GM04504 (cell line): ENCODE measurements around the gene GTF2H2C.
"Not testable (repeated sequence)": the region's sequence is repeated elsewhere in the genome, so short reads cannot be mapped to it uniquely, and the experiment has no call there.

Source experiments
- DNase-seq: peaks from one replicate; pipeline ENCODE4 v3.0.0-alpha.2; 2012; ENCODE audit warnings: low read depth

GTF2H2C gene

DNA sequence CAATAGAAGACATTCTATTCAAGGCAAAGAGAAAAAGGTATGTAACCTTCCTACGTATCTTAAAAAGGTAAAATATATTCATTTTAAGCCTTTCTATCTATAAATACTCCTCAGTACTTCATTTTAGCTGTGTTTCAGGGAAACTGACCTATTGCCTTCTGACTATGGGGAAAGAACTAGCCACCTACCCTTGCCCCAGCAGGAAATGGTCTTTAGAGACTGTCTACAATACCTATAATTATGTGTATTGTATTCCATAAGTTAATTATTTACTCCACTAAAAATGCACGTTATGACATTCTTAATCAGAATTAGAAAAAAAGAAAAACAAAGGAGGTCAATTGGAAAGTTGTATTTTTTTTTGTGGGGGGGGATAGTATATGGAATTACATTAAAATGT, 6.2 kb downstream of the GTF2H2C start:
- not testable (repeated sequence) for DNase-seq

DNA sequence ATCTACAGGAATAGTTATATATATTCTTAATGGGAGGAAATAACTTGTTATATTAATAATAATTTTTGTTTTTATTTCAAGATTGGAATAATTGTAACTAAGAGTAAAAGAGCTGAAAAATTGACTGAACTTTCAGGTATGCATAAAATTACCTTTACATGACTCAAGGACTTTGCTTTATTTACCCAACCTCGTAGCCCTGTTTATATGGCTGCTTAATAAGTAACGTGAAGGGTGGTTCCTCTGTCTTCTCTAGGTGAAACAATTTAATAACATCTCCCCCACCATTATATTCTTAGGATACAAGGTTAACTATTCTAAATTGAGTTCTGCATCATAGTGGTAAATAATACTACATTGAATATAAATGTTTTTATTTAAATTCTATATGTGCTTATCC, 8.1 kb downstream of the GTF2H2C start:
- DNase-seq, result not testable (repeated sequence)

DNA sequence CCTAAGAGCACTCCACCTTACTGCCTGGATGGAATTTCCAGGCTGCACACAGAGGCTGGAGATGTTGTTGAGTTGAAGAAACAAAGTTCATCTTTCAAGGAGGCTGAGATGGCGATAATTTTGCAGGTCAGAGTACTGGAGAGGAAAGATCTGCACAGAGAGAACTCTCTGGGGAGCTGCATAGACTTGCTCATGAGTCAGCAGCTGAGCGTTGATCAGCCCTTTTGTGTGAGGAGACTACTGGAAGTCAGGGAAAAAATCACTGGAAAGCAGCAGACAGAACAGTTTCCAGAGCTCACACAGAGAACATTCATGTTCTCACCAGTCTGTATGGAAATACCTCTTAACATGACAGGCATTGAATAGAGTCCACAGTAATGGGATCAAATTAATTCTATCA, 23.4 kb downstream of the GTF2H2C start:
- not testable (repeated sequence) for DNase-seq

DNA sequence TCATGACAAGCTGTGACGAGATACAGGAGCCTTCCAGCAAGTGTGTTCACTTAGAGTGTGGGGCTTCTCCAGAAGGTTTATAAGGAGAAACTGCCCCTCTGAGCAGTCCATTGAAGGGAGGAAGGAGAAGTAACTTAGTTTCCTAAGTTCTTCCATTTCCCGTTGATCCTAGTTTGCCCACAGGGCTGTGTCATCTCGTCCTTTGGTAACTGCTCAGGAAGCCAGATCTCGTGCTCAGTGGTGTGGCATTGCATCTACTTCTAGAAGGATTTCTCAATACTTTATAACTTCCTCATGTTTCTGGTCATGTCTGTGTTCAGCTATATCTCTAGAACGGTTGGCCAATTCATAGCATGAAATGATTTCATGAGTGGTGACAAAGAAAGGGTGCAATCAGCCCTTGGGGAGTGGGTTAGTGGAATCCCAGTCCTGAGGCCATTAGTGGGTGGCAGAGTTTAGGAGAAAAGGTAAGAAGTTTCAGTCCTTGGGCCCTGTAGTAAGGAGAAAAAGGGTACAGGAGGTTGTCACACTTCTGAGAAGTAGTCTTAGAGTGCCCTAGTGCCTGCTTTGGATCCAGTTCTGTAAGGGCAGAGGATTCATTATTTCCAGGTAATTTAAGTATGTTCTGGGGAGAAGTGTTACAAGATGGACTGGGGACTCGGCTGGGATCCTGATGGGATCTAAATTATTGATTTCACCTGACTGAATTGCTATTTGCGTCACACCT, 36.3 kb downstream of the GTF2H2C start:
- not testable (repeated sequence) for DNase-seq

DNA sequence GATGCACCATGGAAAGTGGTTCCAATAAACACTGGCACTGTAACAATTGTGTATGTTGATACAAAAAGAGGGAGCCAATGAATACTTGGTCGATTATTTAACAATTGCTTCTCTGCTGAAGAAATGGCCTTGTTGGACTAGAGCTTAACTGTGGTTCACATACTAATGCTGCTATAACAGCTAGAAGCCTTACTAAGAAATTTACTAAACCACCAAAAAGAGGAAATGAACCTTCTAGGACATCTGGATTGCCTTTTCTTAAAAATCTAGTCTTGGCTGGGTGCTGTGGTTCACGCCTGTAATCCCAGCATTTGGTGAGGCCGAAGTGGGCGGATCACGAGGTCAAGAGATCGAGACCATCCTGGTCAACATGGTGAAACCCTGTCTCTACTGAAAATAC, 42.0 kb downstream of the GTF2H2C start:
- DNase-seq, result not testable (repeated sequence)

DNA sequence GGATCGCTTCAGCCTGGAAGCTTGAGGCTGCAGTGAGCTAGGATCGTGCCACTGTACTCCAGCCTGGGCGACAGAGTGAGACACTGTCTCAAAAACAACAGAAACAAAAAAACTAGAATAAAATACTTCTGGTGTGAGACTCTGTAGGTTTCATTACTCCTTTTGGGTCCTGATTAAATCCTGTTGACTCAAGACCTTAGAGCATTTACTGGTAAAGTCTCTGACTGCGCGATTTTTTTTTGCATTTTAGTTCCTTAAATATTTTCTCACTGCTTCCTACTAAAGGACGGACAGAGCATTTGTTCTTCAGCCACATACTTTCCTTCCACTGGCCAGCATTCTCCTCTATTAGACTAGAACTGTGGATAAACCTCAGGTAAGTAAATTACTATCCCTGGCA, 46.8 kb downstream of the GTF2H2C start:
- not testable (repeated sequence) for DNase-seq

DNA sequence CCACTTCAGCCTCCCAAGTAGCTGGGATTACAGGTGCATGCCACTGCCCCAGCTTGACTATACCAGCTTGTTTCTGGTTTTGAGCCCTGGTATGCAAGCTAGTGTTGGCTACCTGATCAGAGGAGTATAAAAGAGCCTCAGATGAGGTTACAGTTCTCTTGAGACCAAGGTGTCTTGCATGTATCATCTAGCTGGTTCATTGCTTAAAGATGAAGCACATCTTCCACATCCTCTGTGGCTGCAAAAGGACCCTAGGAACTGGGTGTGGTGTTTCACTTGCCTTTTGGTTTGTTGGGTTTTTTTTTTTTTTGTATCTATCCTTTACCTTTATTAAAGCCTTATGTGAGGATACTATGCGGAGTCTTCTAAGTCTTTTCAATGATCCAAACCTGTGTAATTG, 47.8 kb downstream of the GTF2H2C start:
- DNase-seq, result not testable (repeated sequence)

DNA sequence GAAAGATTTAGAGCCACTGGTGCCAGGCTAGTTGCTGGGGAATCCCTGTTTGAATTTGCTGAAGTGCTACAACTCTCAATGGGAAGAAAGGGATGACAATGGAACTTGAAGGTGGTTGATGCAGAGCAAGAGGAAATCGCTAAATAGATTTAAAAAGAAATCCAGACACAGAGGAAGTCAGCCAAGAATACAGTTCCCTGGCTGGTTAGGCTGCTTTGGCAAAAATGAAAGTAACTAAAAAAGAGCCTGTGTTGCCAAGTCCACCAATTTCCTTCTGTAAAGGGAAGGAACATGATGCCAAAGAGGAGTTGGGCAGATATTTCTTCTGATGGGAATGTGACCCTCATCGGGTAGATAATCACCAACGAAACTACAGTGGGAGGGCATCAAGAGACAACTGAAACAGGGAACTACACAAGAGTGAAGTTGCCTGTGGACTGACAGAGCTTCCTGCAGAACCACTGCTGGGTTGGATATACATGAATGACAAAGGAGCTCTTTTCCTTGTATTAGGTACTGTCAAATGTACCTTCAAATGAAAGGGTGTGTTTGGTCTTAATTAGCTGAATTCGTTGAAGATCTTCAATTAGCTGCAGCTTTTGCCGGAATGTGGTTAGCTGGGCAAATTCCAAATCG, 49.0 kb downstream of the GTF2H2C start:
- not testable (repeated sequence) for DNase-seq

DNA sequence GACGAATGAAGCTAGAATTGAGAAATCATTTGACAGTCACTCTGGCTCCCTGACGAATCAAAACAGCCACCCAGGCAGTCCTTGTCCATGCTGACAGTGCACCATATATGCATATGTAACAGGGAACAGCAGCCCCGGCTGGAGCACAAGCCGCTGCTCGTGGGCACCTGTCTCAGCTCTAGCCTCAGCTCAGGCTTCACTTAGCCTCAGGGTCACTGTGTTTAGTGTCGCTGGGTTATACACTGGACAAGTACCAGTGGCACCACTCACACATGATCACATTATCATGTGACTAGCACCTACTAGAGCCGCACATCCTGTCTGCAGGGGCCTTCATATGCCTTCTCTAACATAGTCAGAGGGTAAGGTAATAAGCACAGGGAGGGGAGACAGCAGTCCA, 54.9 kb downstream of the GTF2H2C start:
- DNase-seq, result not testable (repeated sequence)

DNA sequence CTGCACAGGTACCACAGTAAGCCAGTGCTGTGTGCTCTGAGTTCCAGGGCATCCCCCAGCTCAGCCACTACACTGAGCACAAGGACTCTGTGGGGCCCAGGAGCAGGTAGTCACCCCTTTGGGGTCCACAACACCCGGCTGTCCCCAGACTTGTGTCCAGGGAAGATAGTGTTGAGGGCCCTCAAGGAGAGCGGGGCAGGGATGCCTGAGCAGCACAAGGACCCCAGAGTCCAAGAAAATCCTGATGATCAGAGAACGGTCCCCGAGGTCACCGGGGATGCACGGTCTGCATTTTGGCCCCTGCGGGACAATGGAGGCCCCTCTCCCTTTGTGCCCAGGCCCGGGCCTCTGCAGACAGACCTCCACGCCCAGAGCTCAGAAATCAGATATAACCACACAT, 71.9 kb downstream of the GTF2H2C start:
- DNase-seq, result not testable (repeated sequence)
